ENCODE results near the gene TANGO6. TPM values are rescaled to one million over a fixed set of nuclear protein-coding genes. Genes with fewer than 3 reads are reported as not detected.

TANGO6 gene
- total and polyA plus RNA-seq, 12 donors: 1.9 to 17.9 (median 10.9) TPM

DNA sequence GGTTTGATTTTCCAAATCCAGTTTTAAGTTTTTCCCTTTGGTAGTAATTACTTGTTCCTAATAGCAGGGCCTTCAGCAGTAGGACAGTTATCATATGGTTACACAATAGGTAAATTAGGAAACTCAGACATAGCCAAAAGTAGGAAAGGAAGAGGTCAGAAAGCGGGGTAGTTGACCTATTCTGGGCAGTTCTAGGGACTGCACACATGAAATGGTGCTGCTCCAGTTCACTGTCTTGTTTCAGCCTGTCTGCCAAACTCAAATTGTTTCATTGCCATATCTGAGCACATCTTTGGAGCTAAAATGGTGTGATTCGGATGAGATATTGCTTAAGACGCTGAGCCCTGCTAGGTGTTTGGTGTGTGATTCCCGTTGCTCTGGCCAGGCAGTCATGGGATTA lies 56.7 kb downstream of the TANGO6 start:
- no peak overlapping the region for H3K4me3 ChIP-seq
- peak in 1 of 7 donors; percentile 2 for DNase-seq
- H3K9me3 ChIP-seq (replicated peaks in 1 of 3): no peaks in the 10 kb centered on the region
- H3K36me3 ChIP-seq (replicated peaks in 1 of 2): no peaks in the 10 kb centered on the region
- TF ChIP-seq, protein P1, sequence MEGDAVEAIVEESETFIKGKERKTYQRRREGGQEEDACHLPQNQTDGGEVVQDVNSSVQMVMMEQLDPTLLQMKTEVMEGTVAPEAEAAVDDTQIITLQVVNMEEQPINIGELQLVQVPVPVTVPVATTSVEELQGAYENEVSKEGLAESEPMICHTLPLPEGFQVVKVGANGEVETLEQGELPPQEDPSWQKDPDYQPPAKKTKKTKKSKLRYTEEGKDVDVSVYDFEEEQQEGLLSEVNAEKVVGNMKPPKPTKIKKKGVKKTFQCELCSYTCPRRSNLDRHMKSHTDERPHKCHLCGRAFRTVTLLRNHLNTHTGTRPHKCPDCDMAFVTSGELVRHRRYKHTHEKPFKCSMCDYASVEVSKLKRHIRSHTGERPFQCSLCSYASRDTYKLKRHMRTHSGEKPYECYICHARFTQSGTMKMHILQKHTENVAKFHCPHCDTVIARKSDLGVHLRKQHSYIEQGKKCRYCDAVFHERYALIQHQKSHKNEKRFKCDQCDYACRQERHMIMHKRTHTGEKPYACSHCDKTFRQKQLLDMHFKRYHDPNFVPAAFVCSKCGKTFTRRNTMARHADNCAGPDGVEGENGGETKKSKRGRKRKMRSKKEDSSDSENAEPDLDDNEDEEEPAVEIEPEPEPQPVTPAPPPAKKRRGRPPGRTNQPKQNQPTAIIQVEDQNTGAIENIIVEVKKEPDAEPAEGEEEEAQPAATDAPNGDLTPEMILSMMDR (IDR thresholded peaks at IDR 0.05): no peak
- TF ChIP-seq POLR2A (IDR thresholded peaks at IDR 0.05): no peak
- 83 to 87% (median 86%) methylated on average over 4 of the region's 4 CpGs for WGBS, 4 donors
- H3K27me3 ChIP-seq: no peaks in the 10 kb centered on the region
- H3K27ac ChIP-seq: no peak overlapping the region
- H3K4me1 ChIP-seq (replicated peaks in 1 of 2): no peaks in the 10 kb centered on the region
- intact Hi-C loops (cut with DNase I): loop anchor here (5.0 to 10.0 kb wide), 2 partner anchors 205 to 222 kb away; partner anchors contain the start of gene HAS3 (in 1 of the 2)

DNA sequence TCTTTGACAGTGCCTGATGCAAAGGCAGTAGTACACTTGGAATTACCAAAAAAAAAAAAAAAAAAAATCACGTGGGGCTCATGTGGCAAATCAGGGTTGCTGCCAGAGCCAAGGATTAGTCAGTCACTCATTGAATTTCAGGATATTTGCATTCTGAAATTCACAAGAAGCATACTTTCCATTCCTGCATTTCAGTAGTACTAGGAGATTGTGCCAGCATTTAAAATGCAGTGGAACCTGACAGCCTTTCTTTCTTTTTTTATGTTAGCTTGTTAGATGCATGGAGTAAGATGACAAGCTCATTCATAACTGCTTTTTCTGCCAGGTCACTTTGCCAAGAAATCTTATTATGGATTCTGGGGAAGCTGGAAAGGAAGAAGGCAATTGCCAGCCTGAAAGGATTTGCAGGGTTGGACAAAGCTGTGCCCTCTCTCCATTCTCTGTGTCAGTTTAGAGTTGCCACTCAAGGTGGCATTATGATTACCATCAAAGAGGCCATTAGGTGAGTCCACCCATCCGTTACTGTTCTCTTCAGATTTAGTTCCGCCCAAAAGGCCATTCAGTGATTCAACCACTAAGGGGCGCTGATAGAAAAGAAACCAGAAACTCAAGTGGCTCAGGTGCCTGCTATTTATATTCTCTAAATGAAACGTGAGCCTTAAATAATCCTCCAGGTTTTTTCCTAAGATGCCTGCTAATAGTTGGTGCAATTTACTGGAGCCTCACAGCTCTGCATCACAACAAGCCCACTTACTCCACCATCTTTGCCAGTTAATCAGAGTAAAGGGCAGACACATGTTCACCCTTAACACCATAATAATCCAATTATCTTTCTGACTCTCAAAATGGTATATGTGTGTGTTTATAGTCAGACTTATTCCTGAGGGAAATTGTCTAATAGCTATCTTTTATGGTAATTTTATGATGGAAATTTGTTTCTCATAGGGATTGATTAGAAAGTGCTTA lies 59.0 kb downstream of the TANGO6 start:
- intact Hi-C loops (cut with DNase I): loop anchor here (5.0 to 10.0 kb wide), 2 partner anchors 203 to 220 kb away; partner anchors contain the start of gene HAS3 (in 1 of the 2)
- peak; percentile 20 to 76 (median 34) for DNase-seq
- Histone ChIP-seq H3K4me3 (no peak overlapping the region), H3K4me1 (replicated peaks in 1 of 2) (no peaks in the 10 kb centered on the region), H3K36me3 (replicated peaks in 1 of 2) (no peaks in the 10 kb centered on the region), H3K27me3 (no peaks in the 10 kb centered on the region), H3K9me3 (replicated peaks in 1 of 3) (no peaks in the 10 kb centered on the region), H3K27ac (no peak overlapping the region)
- 28 to 38% (median 34%) methylated on average over 5 of the region's 5 CpGs for WGBS, 4 donors
- TF ChIP-seq, protein P1 (IDR thresholded peaks at IDR 0.05): peak; percentile 51 to 68 (median 60)
- TF ChIP-seq POLR2A (IDR thresholded peaks at IDR 0.05): no peak

DNA sequence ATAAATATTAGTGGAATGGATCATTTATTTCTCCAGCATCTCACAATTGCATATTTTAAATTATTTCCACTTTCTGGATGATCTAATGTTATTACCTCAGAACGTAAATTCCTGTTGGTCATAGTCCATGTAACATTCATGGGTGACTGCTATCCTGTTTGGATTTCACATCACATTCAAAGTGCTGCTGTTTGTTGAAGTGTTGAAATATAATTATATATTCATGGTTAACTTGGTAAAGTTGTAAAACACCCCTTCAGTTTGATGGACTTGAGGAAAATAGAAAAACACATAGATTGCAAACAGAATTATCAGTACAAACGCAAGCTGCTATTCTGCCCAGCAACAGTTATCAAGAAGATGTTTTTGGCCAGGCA lies 59.6 kb downstream of the TANGO6 start:
- TF ChIP-seq, protein P1 (IDR thresholded peaks at IDR 0.05): no peak
- TF ChIP-seq POLR2A (IDR thresholded peaks at IDR 0.05): no peak
- intact Hi-C loops (cut with DNase I): loop anchor here (5.0 to 10.0 kb wide), 2 partner anchors 202 to 219 kb away; partner anchors contain the start of gene HAS3 (in 1 of the 2)
- 84 to 91% (median 86%) methylated on average over 2 of the region's 2 CpGs for WGBS, 4 donors
- Histone ChIP-seq H3K27me3 (no peaks in the 10 kb centered on the region), H3K4me1 (replicated peaks in 1 of 2) (no peaks in the 10 kb centered on the region), H3K27ac (no peak overlapping the region), H3K36me3 (replicated peaks in 1 of 2) (no peaks in the 10 kb centered on the region), H3K4me3 (no peak overlapping the region), H3K9me3 (replicated peaks in 1 of 3) (no peaks in the 10 kb centered on the region)
- DNase-seq: no peak

DNA sequence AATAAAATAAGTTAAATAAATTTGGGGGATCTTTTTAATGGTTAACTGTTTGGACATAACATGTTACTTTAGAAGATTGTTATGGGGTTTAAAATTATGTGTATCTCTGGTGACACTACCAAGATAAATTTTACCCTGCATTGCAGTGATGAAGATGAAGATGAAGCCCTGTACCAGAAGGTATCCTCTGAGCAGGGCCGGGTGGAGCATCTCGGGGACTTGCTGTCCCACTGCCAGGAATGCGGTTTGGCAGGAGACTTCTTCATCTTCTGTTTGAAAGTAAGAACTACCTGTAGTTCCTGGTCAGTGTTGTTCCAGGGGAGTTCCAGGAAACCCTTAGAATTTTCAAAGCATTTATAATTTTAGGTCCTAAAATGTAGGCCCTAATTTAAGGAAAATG lies 64.0 kb downstream of the TANGO6 start:
- no peak for TF ChIP-seq POLR2A (IDR thresholded peaks at IDR 0.05)
- TF ChIP-seq, protein P1 (IDR thresholded peaks at IDR 0.05): no peak
- 89 to 95% (median 92%) methylated on average over 3 of the region's 3 CpGs for WGBS, 4 donors
- Histone ChIP-seq H3K4me1 (replicated peaks in 1 of 2) (peaks cover 4 to 9% of the 10 kb centered on the region in 2 donors), H3K36me3 (replicated peaks in 1 of 2) (no peaks in the 10 kb centered on the region), H3K27me3 (no peaks in the 10 kb centered on the region), H3K4me3 (no peak overlapping the region), H3K9me3 (replicated peaks in 1 of 3) (no peaks in the 10 kb centered on the region), H3K27ac (no peak overlapping the region)
- intact Hi-C loops (cut with DNase I): loop anchor here in 1 of 2 donors (10.0 kb wide), 1 partner anchor 198 kb away; the partner anchor contains the start of gene HAS3
- no peak for DNase-seq

All from adrenal gland (tissue), 12 donors.